Fibroblast of pulmonary artery (primary cell): ENCODE results near the gene CDH11.
A peak's percentile ranks its signal among the peaks of the same experiment; 100 is the strongest.

Experiments
- DNase-seq: peaks from one replicate; pipeline ENCODE4 v3.0.0-alpha.2; 2010; ENCODE audit warnings: low read depth
- H3K4me3 ChIP-seq: replicated peaks from 2 replicates; pipeline ENCODE4 v1.5.1; 2011; ENCODE audit warnings: low read depth, mild to moderate bottlenecking, control low read depth, low read length, moderate library complexity
- TF ChIP-seq, protein P1 (sequence below): IDR thresholded peaks from 2 replicates; pipeline ENCODE4 v1.5.1; 2011; ENCODE audit warnings: mild to moderate bottlenecking, control low read depth, low read length, inconsistent platforms; ENCODE audit errors: missing control alignments

CDH11 gene

DNA sequence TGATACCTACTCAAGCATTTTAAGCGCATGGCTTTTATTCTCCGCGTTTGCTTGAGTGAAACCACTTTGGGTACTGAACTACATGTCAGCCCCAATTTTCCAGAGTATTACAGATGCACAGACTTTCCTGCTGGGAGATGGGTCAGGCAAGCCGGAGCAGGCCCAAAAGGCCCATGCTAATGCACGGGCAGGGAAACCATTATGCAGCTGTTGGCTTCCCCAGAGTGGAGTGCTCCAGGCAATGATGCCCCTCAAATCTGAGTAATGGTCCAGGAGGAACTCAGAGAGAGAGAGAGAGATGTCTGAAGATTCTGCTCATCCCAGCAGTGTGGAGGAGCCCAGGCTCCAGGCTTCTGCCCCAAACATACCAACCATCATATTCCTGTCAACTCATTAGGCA lies 80.2 kb downstream of the CDH11 start:
- TF ChIP-seq, protein P1, sequence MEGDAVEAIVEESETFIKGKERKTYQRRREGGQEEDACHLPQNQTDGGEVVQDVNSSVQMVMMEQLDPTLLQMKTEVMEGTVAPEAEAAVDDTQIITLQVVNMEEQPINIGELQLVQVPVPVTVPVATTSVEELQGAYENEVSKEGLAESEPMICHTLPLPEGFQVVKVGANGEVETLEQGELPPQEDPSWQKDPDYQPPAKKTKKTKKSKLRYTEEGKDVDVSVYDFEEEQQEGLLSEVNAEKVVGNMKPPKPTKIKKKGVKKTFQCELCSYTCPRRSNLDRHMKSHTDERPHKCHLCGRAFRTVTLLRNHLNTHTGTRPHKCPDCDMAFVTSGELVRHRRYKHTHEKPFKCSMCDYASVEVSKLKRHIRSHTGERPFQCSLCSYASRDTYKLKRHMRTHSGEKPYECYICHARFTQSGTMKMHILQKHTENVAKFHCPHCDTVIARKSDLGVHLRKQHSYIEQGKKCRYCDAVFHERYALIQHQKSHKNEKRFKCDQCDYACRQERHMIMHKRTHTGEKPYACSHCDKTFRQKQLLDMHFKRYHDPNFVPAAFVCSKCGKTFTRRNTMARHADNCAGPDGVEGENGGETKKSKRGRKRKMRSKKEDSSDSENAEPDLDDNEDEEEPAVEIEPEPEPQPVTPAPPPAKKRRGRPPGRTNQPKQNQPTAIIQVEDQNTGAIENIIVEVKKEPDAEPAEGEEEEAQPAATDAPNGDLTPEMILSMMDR: no peak
- no peak for DNase-seq
- no peak overlapping the region for H3K4me3 ChIP-seq

- no peak overlapping the region for H3K4me3 ChIP-seq
- DNase-seq: no peak
- TF ChIP-seq, protein P1: no peak
Measured at GRCh38 chr16:65038100-65038499, 83.8 kb downstream of the CDH11 start.

- no peak for DNase-seq
- TF ChIP-seq, protein P1: no peak
- no peak overlapping the region for H3K4me3 ChIP-seq
Measured at GRCh38 chr16:65037556-65037955, 84.3 kb downstream of the CDH11 start.

DNA sequence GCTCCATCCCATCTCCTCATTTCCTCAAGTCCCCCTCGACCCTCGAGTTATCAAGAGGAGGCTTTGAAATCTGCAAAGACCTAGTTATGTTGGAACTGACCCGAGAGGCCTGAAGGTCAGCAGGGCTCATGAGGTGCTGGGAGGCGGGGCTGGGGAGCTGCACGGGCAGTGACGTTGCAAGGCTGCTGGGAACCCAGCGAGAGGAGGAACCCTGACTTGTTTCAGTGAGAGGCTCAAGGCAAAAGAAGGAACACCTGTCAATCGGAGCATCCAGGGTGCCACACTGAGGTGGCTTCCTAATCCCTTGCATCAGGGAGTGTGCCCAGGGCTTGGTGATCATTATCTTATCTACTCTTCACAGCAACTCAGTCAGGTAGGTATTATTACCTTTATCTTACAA lies 86.9 kb downstream of the CDH11 start:
- DNase-seq: no peak
- TF ChIP-seq, protein P1: no peak
- H3K4me3 ChIP-seq: no peak overlapping the region

- TF ChIP-seq, protein P1: no peak
- DNase-seq: no peak
- H3K4me3 ChIP-seq: no peak overlapping the region
Measured at GRCh38 chr16:65032387-65032786, 89.5 kb downstream of the CDH11 start.

- TF ChIP-seq, protein P1: no peak
- peak; percentile 69 for DNase-seq
Measured at GRCh38 chr16:65024767-65025178, 97.1 kb downstream of the CDH11 start.

GRCh38 chr16:65023802-65024201 lies 98.1 kb downstream of the CDH11 start:
- no peak overlapping the region for H3K4me3 ChIP-seq
- DNase-seq: no peak
- TF ChIP-seq, protein P1: no peak

More at GRCh38 chr16:65024767-65025178, 97.1 kb downstream of the CDH11 start:
- H3K4me3 ChIP-seq: no peak overlapping the region
